Right lobe of liver (tissue), 6 donors: Measurements from ENCODE around the gene EGF. TPM values are rescaled to one million over a fixed set of nuclear protein-coding genes. Genes with fewer than 3 reads are reported as not detected.

Experiments used
- ATAC-seq, 4 donors: fragments of 200-7000 bp; cut with Tn5 transposase; one replicate each; pipeline ENCODE4 v1.9.1; 2020; ENCODE audit warnings: mild to moderate bottlenecking in 4 of 4, moderate library complexity in 4 of 4
- DNase-seq, 3 donors: peaks; one replicate each; pipeline ENCODE4 v3.0.0-alpha.2; 2020
- H3K27ac ChIP-seq, 3 donors: fragments of 200-600 bp; one replicate each; pipeline ENCODE4 v1.8.0; 2022
- H3K27me3 ChIP-seq, 2 donors: fragments of 200-600 bp; one replicate each; pipeline ENCODE4 v1.8.0; 2022
- H3K36me3 ChIP-seq, 4 donors: fragments of 200-600 bp; sonication (generic) in 1 of 4; one replicate each; pipeline versions ENCODE4 v1.5.1 to v1.8.0; 2017 to 2022; ENCODE audit warnings: control low read depth in 1 of 4
- H3K4me1 ChIP-seq, 4 donors: fragments of 200-600 bp; sonication (generic) in 1 of 4; one replicate each; pipeline versions ENCODE4 v1.5.1 to v1.8.0; 2017 to 2022; ENCODE audit warnings: control low read depth in 1 of 4
- H3K4me3 ChIP-seq, 3 donors: fragments of 200-600 bp; one replicate each; pipeline ENCODE4 v1.8.0; 2022
- H3K9me3 ChIP-seq, 4 donors: fragments of 200-600 bp; sonication (generic) in 1 of 4; one replicate each; pipeline versions ENCODE4 v1.5.1 to v1.8.0; 2017 to 2022; ENCODE audit warnings: control low read depth in 1 of 4
- CTCF ChIP-seq, 4 donors: fragments of 200-600 bp in 3 of 4; fragments of 450-650 bp in 1 of 4; IDR thresholded peaks; one replicate each; pipeline versions ENCODE4 v1.5.1 to v1.8.0; 2016 to 2022; ENCODE audit warnings: antibody characterized with exemption in 4 of 4, mild to moderate bottlenecking in 2 of 4
- POLR2A ChIP-seq: fragments of 450-650 bp; IDR thresholded peaks from one replicate; pipeline ENCODE4 v1.6.1; 2017; ENCODE audit warnings: antibody characterized with exemption, mild to moderate bottlenecking
- WGBS: methylation state at CpG from one replicate; pipeline ENCODE4 v1.1.6; 2018; ENCODE audit warnings: low coverage, low lambda C conversion rate; ENCODE audit not compliant: insufficient coverage; ENCODE audit errors: missing lambda C conversion rate; 5-methylcytosine and 5-hydroxymethylcytosine counted together
- intact Hi-C, 2 donors: fragments of 100-400 bp; cut with DNase I; formaldehyde crosslinking; loops; one replicate each; pipeline versions ENCODE4 v1.11.2 to v1.14.1; 2022
- total RNA-seq, 6 experiments: library from RNA; depleted of rRNA in 2 of 6; stranded (reverse); fragments of >200 nt in 2 of 6; fragmentation: NEBNext Ultra II Directional in 3 of 6; extraction: Animal tissue kit (Norgen Biotek cat#: 25700) in 3 of 6; gene quantifications; one replicate each; pipeline versions ENCODE4 v1.1.0 to v1.2.4, GENCODE V29; 2016 to 2023
- donor health status: DM: no; HTN: yes; CAD: no.
- donor health status: DM: no; HTN: no; CAD: no.
- donor health status: DM: no; HTN: no; CAD: no.
- donor health status: DM: no; HTN: yes; CAD: no.
- donor health status: DM: no; HTN: yes; CAD: no.

Gene EGF
- total RNA-seq, 6 experiments from 2014 or later, result not detected

- H3K4me1 ChIP-seq, result no peaks in the 10 kb centered on the region
- no peaks in the 10 kb centered on the region for H3K27me3 ChIP-seq
- no peaks in the 10 kb centered on the region for H3K36me3 ChIP-seq
- intact Hi-C loops, result no loop called here
- 61% methylated on average over 2 of the region's 2 CpGs for WGBS
- ATAC-seq, result no peak
- H3K27ac ChIP-seq, result no peak overlapping the region
- no peaks in the 10 kb centered on the region for H3K9me3 ChIP-seq
- H3K4me3 ChIP-seq, result no peak overlapping the region
- no peak for DNase-seq
- TF ChIP-seq CTCF (IDR thresholded peaks at IDR 0.05) (no peak), POLR2A (no peak)
Measured at GRCh38 chr4:109913596-109914241, 1.0 kb downstream of the EGF start.

GRCh38 chr4:109914322-109914721 is 1.6 kb downstream of the EGF start:
- ATAC-seq (no peak), DNase-seq (no peak)
- WGBS, result 64% methylated on average over 3 of the region's 3 CpGs
- intact Hi-C loops, result no loop called here
- no peak overlapping the region for H3K27ac ChIP-seq
- H3K36me3 ChIP-seq, result no peaks in the 10 kb centered on the region
- TF ChIP-seq CTCF (IDR thresholded peaks at IDR 0.05) (no peak), POLR2A (no peak)
- no peaks in the 10 kb centered on the region for H3K9me3 ChIP-seq
- no peaks in the 10 kb centered on the region for H3K4me1 ChIP-seq
- no peaks in the 10 kb centered on the region for H3K27me3 ChIP-seq
- no peak overlapping the region for H3K4me3 ChIP-seq

GRCh38 chr4:109915385-109916026 is 2.8 kb downstream of the EGF start:
- 62% methylated on average over 5 of the region's 8 CpGs for WGBS
- no peaks in the 10 kb centered on the region for H3K9me3 ChIP-seq
- no peak for DNase-seq
- H3K4me3 ChIP-seq, result no peak overlapping the region
- H3K36me3 ChIP-seq, result no peaks in the 10 kb centered on the region
- no peak for TF ChIP-seq POLR2A
- TF ChIP-seq CTCF (IDR thresholded peaks at IDR 0.05), result no peak
- no peaks in the 10 kb centered on the region for H3K27me3 ChIP-seq
- H3K27ac ChIP-seq, result no peak overlapping the region
- no peak for ATAC-seq
- H3K4me1 ChIP-seq, result no peaks in the 10 kb centered on the region
- intact Hi-C loops, result no loop called here

- Histone ChIP-seq H3K36me3 (no peaks in the 10 kb centered on the region), H3K9me3 (no peaks in the 10 kb centered on the region), H3K27ac (no peak overlapping the region), H3K4me3 (no peak overlapping the region), H3K4me1 (no peaks in the 10 kb centered on the region), H3K27me3 (no peaks in the 10 kb centered on the region)
- DNase-seq (no peak), ATAC-seq (no peak)
- TF ChIP-seq POLR2A (no peak), CTCF (IDR thresholded peaks at IDR 0.05) (no peak)
- 63% methylated on average over 4 of the region's 4 CpGs for WGBS
- intact Hi-C loops, result no loop called here
Measured at GRCh38 chr4:109916027-109916409, 3.3 kb downstream of the EGF start.
